ENCODE measurements around the gene LEFTY1.
A peak's percentile ranks its signal among the peaks of the same experiment; 100 is the strongest.
"Not testable (repeated sequence)": the region's sequence is repeated elsewhere in the genome, so short reads cannot be mapped to it uniquely, and the experiment has no call there.

Gene LEFTY1

DNA sequence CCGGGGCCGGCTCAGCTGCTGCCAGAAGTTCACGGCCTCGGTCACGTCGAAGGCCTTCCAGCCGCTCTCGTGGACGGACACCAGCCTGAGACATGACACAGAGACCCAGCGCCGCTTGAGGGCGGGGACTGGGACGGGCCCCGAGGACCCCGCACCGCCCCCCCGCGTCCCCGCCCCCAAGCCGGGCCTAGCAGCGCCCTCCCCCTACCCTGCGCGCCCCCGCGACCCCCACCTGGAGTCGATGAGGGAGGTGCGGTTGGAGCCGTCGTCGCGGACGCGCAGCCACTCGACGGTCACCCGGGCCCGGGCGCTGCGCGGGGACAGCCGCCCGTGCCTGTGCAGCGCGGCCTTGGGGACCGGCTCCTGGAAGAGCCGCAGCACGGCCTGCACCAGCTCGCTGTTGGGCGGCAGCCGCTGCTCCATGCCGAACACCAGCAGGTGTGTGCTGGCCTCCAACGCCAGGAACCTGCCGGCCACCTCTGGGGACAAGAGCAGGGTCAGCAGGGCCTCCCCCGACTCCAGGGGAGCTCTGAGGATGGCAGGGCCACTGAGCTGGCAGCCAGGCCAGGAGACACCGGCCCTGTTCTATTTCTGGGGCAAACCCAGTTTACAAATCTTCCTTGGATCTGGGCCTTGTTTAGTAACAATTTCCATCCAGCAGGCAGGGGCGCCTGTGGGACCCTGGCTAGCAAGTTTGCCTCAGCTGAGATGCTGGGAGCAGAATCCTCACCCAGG, 1.2 kb downstream of the LEFTY1 start:
- not testable (repeated sequence) for DNase-seq (ENCODE audit: low spot score)

GRCh38 chr1:225887030-225887314, 2.0 kb downstream of the LEFTY1 start:
- no peak for DNase-seq (ENCODE audit: low spot score)

DNA sequence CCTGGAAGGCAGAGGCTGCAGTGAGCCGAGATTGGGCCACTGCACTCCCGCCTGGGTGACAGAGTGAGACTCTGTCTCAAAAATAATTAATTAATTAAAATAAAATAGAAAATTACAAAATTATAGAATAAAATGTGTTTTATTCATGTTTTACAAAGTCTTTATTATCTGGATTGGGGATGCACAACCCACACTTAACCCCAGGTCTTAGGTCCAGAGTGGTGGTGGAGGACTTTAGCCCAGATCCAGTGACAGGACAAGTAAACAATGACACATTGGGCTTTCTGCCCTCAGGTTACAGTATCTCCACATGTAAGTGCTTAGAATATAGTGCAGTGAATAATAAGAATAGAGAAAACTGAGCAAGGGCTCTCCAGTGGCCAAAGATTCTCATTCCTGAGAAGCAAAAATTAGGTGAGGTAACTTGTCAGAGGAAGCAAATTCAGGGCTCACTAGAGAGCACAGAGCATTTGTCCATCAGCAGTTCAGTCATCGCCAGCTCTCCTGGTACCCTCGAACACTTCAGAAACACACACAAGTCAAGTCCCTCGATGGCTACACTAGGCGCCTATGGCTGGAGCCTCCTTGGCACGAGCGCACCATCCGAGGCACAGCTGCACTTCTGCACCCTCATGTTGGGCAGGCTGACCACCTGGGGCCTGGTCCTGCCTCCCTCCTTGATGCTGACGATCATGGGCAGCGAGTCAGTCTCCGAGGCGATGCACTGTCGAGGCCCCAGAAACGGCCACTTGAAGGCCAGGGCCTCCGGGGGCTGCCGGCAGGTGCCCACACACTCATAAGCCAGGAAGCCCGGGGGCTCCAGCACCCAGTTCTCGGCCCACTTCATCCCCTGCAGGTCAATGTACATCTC, 2.6 kb downstream of the LEFTY1 start:
- peak; percentile 83 for DNase-seq (ENCODE audit: low spot score)

GRCh38 chr1:225885336-225885735, 3.6 kb downstream of the LEFTY1 start:
- DNase-seq (ENCODE audit: low spot score) = no peak

GRCh38 chr1:225883616-225884265, 5.2 kb downstream of the LEFTY1 start:
- DNase-seq (ENCODE audit: low spot score) = no peak

DNA sequence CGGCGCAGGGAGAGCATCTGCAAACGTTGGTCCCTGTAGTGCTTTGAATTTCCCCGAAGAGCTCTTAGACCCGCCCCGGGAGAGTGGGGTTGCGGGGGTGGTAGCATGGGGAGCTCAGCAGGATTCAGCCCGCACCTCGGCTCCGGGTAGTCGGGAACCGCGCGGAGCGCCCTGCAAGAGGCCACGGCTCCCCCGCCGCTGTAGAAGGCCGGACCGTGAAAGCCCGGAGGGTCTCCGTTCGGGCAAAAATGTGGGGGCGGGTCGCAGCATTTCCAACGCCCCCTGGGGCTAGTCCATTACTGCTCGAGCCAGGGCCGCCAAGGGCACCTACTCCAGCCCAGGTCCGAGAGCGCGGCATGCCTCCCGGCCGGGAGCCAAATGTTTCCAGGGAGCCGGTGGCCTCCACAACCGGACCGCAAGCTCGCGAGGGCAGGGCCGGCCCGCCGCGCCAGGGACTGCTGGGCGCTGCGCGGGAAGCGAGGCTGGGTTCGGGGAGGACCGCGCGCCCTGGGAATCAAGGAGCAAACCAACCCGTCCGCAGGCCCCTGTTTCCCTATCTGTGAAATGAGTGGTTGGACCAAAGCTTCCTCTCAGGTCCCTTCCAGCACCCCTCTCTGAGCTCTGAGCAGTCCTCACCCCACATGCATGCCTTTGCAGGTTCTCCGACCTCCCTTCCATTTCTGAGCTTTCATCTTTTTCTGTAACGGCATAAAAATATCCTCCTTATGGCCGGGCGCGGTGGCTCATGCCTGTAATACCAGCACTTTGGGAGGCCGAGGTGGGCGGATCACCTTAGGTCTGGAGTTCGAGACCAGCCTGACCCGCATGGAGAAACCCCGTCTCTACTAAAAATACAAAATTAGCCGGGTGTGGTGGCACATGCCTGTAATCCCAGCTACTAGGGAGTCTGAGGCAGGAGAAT, 6.0 kb downstream of the LEFTY1 start:
- DNase-seq (ENCODE audit: low spot score) = peak; percentile 80

DNA sequence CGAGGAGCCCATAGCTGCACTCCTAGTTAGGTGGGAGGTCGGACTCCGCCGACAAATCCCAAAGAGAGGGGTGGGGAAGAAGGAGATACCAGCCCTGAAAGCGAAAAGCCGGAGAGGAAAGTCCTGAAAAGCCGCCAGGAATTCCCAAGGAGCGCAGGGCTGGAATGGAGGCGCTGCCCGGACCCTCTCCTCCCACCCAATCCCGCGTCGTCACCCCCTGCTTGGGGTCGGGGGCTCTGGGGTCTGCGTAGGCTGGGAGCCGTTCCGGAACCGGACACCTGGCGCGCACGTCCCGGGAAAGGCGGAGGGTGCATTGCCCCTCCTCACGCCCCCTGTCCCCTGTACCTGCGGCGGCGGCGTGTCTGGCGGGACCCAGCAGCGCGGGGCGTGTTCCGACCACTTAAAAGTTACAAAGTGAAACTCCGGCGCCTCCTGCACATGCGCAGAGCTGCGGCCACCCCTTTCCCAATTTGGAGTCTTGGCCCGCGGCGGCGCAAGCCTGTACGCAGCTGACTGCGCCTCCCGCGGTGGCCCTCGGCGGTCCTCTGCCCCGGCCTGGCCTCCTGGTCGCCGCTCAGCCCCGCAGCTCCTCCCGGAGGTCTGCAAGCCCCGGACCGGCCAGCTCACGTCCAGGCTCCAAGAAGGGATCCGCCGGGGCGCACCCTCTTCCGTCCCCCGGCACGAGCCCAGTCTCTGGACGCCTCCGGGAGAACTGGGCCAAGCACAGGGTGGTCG, 6.8 kb downstream of the LEFTY1 start, which contains the start of gene TMEM63A:
TMEM63A (minus strand) TSS at position 422 of the 735 bp plus-strand sequence. CDS start 4,800 bp downstream, outside the sequence.
- DNase-seq (ENCODE audit: low spot score) = peak; percentile 96

- peak; percentile 58 for DNase-seq (ENCODE audit: low spot score)
These were observed 7.6 kb downstream of the LEFTY1 start for GRCh38 chr1:225881081-225881958.

DNA sequence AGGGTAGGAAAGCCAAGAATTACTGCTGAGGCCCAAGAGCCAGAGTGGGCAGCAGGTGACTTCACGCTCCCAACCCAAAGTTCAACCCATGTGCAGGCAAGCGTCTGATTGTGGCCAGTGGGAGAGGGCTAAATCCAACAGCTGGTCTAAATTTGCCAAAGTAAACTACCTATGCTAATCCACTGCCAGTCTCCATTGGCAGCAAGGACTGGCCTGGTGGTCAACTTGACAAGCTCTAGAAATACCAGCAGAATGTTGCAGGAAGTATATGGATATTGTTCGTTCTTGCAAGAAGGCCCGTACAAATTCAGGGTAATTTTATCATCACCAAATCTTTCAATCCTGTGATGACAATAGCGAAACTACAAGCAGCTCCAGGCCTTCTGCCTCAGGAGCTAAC, 8.3 kb downstream of the LEFTY1 start:
- DNase-seq (ENCODE audit: low spot score) = no peak

DNA sequence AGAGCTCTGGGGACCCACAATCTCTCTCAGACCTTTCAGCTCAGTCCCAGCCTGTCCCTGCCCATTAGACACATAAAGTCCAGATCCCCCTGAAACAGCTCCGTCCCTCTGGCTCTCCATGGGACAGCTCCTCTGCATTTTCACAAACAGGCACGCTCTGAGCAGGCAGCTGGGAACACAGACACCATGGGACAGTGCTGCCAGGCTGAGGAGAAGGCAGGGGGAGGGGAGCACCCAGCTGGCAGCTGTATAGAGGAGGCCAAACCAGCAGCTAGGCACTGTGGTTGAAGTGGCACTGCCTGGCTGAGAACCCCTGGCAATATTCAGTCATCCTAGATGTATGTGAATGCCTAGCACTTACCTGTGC, 8.7 kb downstream of the LEFTY1 start:
- DNase-seq (ENCODE audit: low spot score) = no peak

DNA sequence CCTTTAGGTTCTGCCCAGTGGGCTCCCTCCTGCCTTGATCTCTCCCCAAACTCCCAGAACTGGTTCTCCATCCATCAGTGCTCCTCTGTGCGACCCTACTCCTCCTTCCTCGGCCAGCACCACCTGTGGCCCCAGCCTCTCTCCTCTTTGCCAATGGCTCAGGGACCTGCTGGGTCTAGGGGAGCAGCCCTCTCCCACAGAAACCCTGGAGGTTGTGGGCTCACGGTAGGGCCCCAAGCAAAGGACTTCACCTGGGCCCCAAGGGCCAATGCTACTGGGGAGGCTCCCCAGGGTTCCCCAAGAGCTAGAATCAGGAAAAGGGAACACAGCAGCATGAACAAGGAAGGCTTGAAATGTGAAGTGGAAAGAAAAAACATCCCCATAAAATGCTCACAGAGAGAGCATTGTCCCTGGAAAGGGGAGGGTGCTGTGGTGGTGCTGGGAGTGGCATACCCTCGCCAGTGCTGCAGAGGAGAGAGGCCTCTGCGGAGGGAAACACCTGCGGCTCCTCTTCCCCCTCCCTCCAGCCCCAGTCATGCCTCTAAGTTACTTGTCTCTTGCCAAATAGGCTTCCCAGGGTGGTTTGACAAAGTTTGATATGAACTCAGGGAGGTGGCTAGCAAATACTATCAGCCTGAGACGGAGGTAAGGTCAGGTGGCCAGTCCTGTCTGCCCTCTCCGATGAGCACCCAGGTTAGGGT, 9.3 kb downstream of the LEFTY1 start:
- DNase-seq (ENCODE audit: low spot score) = no peak

- peak; percentile 70 for DNase-seq (ENCODE audit: low spot score)
These were observed 10.7 kb downstream of the LEFTY1 start for GRCh38 chr1:225878282-225878681.

- DNase-seq (ENCODE audit: low spot score) = no peak
These were observed 11.4 kb downstream of the LEFTY1 start for GRCh38 chr1:225877580-225877979.

DNA sequence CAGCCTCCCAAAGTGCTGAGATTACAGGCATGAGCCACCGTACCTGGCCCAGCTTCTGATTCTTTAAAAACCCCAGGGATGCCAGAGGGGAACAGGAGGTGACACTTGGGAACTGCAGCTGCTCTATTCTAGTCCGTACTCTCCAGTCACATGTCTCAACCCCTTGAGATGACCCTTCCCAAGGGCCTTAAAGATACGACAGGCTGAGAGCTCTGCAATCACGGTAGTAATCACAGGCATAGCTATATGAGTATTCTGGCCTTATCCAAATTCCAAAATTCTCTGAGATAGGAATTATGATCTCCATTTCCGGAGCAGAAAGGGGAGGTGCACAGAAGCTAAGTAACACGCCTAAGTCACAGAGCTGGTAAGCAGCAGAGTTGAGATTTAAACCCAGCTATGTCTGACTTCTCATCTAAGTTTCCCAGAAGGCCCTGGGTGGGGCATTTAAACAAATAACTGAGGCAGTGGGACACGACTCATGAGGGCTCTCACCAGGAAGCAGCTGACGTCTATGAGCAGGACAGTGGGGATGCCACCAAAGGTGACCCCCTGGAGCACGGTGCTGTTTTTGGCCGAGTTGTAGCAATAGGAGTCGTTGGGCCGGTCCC, 11.9 kb downstream of the LEFTY1 start:
- no peak for DNase-seq (ENCODE audit: low spot score)

DNA sequence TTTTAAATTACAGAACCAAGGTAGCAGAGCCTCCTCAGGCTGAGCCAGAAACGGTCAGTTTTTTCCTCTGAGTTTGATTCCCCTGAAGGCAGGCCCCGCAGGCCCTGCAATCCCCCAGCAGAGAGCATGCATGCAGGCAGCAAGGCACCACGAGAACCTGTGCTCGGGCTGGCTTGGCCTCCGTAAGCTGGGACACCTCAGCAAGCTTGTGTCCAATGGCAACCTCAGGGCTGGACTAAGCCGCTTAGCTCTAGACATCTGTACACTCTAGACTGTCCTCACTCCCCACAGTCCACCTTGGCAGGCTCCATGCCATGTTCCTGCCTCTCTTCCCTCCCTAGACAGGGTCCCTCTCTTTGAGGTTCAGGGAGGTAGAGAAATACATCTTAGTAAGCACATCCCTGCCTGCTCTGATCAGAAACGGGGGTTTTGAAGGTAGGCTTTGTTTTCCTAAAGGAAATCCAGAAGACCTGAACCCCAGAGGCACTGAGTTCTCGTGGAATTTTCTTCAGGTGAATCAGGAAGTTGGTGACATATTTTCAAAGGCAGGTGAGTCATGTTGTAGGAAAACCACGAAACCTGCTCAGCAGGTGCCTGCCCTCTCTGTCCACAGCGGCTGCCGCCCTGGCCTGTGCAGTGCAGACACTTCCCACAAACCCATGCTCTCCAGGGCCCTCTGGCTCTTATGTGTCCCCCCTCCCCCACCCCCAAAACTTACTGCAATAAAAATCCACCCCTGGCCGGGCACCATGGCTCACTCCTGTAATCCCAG, 13.7 kb downstream of the LEFTY1 start:
- no peak for DNase-seq (ENCODE audit: low spot score)

- no peak for DNase-seq (ENCODE audit: low spot score)
These were observed 14.5 kb downstream of the LEFTY1 start for GRCh38 chr1:225874431-225874830.

DNA sequence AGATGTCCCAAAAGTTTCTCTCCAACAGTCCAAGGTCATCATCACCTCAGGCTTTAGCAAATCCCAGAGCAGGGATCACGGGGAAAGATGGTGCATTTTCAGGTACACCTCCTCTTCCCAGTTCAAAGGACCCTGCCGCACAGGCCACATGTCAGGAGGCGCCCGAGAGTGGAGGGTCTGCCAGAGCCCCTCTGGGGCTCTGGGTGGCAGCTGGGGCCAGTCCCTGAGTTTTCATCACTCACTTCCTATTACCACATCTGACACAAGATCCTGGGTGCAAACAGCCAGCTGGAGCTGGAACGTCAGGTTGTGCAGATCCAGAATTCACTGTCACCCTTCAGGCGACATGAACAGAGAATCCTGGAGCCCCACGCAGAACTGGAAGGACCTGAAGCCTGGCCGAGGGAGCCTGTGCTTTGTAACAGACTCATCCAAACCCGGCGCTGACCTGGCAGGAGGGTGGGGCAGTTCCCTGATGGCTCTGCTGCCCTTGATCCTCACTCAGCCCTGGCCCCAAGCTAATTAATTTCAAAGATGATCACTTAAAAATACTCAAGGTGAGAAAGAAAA, 15.6 kb downstream of the LEFTY1 start:
- DNase-seq (ENCODE audit: low spot score) = no peak

- DNase-seq (ENCODE audit: low spot score) = no peak
These were observed 16.9 kb downstream of the LEFTY1 start for GRCh38 chr1:225872075-225872430.
